ENCODE measurements around the gene PRKCQ. TPM values are rescaled to one million over a fixed set of nuclear protein-coding genes. Genes with fewer than 3 reads are reported as not detected.

Gene PRKCQ
- total RNA-seq, 1 donor from 2014 or later, result 0.15 TPM

GRCh38 chr10:6482737-6483357, 97.2 kb downstream of the PRKCQ start:
- no peak for DNase-seq (ENCODE audit: low spot score)
- TF ChIP-seq, protein P1, sequence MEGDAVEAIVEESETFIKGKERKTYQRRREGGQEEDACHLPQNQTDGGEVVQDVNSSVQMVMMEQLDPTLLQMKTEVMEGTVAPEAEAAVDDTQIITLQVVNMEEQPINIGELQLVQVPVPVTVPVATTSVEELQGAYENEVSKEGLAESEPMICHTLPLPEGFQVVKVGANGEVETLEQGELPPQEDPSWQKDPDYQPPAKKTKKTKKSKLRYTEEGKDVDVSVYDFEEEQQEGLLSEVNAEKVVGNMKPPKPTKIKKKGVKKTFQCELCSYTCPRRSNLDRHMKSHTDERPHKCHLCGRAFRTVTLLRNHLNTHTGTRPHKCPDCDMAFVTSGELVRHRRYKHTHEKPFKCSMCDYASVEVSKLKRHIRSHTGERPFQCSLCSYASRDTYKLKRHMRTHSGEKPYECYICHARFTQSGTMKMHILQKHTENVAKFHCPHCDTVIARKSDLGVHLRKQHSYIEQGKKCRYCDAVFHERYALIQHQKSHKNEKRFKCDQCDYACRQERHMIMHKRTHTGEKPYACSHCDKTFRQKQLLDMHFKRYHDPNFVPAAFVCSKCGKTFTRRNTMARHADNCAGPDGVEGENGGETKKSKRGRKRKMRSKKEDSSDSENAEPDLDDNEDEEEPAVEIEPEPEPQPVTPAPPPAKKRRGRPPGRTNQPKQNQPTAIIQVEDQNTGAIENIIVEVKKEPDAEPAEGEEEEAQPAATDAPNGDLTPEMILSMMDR (IDR thresholded peaks at IDR 0.05), result no peak
- H3K4me3 Mint-ChIP-seq (ENCODE audit: unreplicated experiment), result no peak overlapping the region

DNA sequence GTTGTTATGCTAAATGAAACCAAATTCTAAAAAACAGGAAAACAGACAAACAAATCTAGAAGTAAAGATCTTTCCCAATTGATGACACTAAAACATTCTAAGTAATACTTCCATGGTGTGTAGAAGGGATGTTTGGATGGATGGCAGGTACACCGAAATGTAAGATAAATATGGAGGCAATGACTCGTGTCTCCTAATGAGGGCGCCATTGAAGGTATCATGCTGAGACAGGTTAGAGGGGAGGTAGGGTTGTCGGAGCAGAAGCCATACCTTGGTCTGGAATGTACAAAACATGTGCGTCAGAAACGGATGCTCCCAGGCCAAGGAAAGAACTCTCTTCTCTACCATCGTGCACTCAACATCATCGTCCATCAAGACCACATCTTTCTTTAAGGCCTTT, 101.4 kb downstream of the PRKCQ start:
- DNase-seq (ENCODE audit: low spot score), result no peak
- Mint-ChIP-seq H3K4me1 (ENCODE audit: low read depth) (peaks cover 4% of the 10 kb centered on the region), H3K27me3 (ENCODE audit: low read depth) (peaks cover 4% of the 10 kb centered on the region), H3K4me3 (ENCODE audit: unreplicated experiment) (no peak overlapping the region), H3K36me3 (ENCODE audit: low read depth) (no peaks in the 10 kb centered on the region), H3K27ac (ENCODE audit: unreplicated experiment) (no peak overlapping the region), H3K9me3 (ENCODE audit: low read depth) (no peaks in the 10 kb centered on the region)
- TF ChIP-seq, protein P1 (IDR thresholded peaks at IDR 0.05), result no peak

More at GRCh38 chr10:6482737-6483357, 97.2 kb downstream of the PRKCQ start:
- no peak overlapping the region for H3K27ac Mint-ChIP-seq (ENCODE audit: unreplicated experiment)
- H3K27me3 Mint-ChIP-seq (ENCODE audit: low read depth), result peaks cover 4% of the 10 kb centered on the region
- H3K4me1 Mint-ChIP-seq (ENCODE audit: low read depth), result no peaks in the 10 kb centered on the region
- H3K9me3 Mint-ChIP-seq (ENCODE audit: low read depth), result no peaks in the 10 kb centered on the region
- H3K36me3 Mint-ChIP-seq (ENCODE audit: low read depth), result no peaks in the 10 kb centered on the region

GRCh38 chr10:6476989-6477388, 103.1 kb downstream of the PRKCQ start:
- Mint-ChIP-seq H3K4me1 (ENCODE audit: low read depth) (peaks cover 4% of the 10 kb centered on the region), H3K27ac (ENCODE audit: unreplicated experiment) (no peak overlapping the region), H3K9me3 (ENCODE audit: low read depth) (no peaks in the 10 kb centered on the region), H3K4me3 (ENCODE audit: unreplicated experiment) (no peak overlapping the region), H3K36me3 (ENCODE audit: low read depth) (no peaks in the 10 kb centered on the region), H3K27me3 (ENCODE audit: low read depth) (peaks cover 3% of the 10 kb centered on the region)
- no peak for DNase-seq (ENCODE audit: low spot score)
- TF ChIP-seq, protein P1 (IDR thresholded peaks at IDR 0.05), result no peak

- no peaks in the 10 kb centered on the region for H3K9me3 Mint-ChIP-seq (ENCODE audit: low read depth)
Measured at GRCh38 chr10:6474871-6475270, 105.2 kb downstream of the PRKCQ start.

DNA sequence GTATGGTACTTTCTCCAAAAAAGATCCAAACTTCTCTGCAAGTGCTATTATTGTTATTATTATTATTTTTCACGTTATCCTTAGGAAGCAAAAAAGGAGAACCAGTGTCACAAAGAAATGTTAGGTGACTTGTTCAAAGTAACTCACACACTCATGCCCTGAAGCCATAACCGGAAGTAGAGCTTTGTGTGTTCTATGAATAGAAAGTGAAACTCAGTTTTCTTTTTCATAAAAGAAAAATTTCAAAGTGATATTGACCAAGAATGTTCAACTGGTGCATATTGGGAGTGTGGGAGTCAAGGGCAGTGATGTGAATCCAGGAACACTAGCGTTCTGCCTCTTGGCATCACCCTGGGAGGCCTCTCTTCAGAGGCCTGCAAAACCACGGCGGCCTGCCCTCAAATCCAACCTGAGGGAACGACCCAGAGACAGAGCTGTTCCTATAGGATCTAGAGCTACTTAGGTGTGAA, 106.1 kb downstream of the PRKCQ start:
- Mint-ChIP-seq H3K36me3 (ENCODE audit: low read depth) (no peaks in the 10 kb centered on the region), H3K4me1 (ENCODE audit: low read depth) (peaks cover 4% of the 10 kb centered on the region), H3K27ac (ENCODE audit: unreplicated experiment) (no peak overlapping the region), H3K27me3 (ENCODE audit: low read depth) (peaks cover 2% of the 10 kb centered on the region), H3K9me3 (ENCODE audit: low read depth) (no peaks in the 10 kb centered on the region), H3K4me3 (ENCODE audit: unreplicated experiment) (no peak overlapping the region)
- no peak for DNase-seq (ENCODE audit: low spot score)
- TF ChIP-seq, protein P1 (IDR thresholded peaks at IDR 0.05), result no peak

More at GRCh38 chr10:6474871-6475270, 105.2 kb downstream of the PRKCQ start:
- H3K27me3 Mint-ChIP-seq (ENCODE audit: low read depth), result peaks cover under 1% of the 10 kb centered on the region
- H3K4me1 Mint-ChIP-seq (ENCODE audit: low read depth), result peaks cover 4% of the 10 kb centered on the region
- TF ChIP-seq, protein P1 (IDR thresholded peaks at IDR 0.05), result no peak
- no peaks in the 10 kb centered on the region for H3K36me3 Mint-ChIP-seq (ENCODE audit: low read depth)
- DNase-seq (ENCODE audit: low spot score), result no peak
- H3K27ac Mint-ChIP-seq (ENCODE audit: unreplicated experiment), result no peak overlapping the region
- no peak overlapping the region for H3K4me3 Mint-ChIP-seq (ENCODE audit: unreplicated experiment)

Measured in chondrocyte (in vitro differentiated cells).